ENCODE results near the gene KRT15.

Gene KRT15

GRCh38 chr17:41489531-41489930 is 29.2 kb downstream of the KRT15 start, which contains the start of gene KRT36:
Gene KRT36, minus strand, starts transcription at chr17:41489910. Its CDS starts 46 bp downstream, at chr17:41489864.
- no peak for TF ChIP-seq CTCF (IDR thresholded peaks at IDR 0.05)

- peak; percentile 61 for TF ChIP-seq CTCF (IDR thresholded peaks at IDR 0.05)
Measured at GRCh38 chr17:41486809-41487530, 31.7 kb downstream of the KRT15 start.

GRCh38 chr17:41486316-41486715 is 32.4 kb downstream of the KRT15 start:
- no peak for TF ChIP-seq CTCF (IDR thresholded peaks at IDR 0.05)

GRCh38 chr17:41484920-41485904 is 33.5 kb downstream of the KRT15 start:
- no peak for TF ChIP-seq CTCF (IDR thresholded peaks at IDR 0.05)

GRCh38 chr17:41483991-41484826 is 34.5 kb downstream of the KRT15 start:
- no peak for TF ChIP-seq CTCF (IDR thresholded peaks at IDR 0.05)

- no peak for TF ChIP-seq CTCF (IDR thresholded peaks at IDR 0.05)
Measured at GRCh38 chr17:41483531-41483930, 35.2 kb downstream of the KRT15 start.

GRCh38 chr17:41481036-41481435 is 37.7 kb downstream of the KRT15 start, which contains the start of gene KRT35:
Gene KRT35, minus strand, starts transcription at chr17:41481151. Its CDS starts 54 bp downstream, at chr17:41481097.
- no peak for TF ChIP-seq CTCF (IDR thresholded peaks at IDR 0.05)

Measured in LNCAP (cell line).